GM15510 (cell line): ENCODE results near the gene E2F4.

Experiments
- POLR2A ChIP-seq: IDR thresholded peaks from 3 replicates; pipeline ENCODE4 v1.6.1; 2011; ENCODE audit warnings: borderline replicate concordance; ENCODE audit not compliant: insufficient read length; ENCODE audit errors: extremely low read depth

The E2F4 gene, protein sequence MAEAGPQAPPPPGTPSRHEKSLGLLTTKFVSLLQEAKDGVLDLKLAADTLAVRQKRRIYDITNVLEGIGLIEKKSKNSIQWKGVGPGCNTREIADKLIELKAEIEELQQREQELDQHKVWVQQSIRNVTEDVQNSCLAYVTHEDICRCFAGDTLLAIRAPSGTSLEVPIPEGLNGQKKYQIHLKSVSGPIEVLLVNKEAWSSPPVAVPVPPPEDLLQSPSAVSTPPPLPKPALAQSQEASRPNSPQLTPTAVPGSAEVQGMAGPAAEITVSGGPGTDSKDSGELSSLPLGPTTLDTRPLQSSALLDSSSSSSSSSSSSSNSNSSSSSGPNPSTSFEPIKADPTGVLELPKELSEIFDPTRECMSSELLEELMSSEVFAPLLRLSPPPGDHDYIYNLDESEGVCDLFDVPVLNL

DNA sequence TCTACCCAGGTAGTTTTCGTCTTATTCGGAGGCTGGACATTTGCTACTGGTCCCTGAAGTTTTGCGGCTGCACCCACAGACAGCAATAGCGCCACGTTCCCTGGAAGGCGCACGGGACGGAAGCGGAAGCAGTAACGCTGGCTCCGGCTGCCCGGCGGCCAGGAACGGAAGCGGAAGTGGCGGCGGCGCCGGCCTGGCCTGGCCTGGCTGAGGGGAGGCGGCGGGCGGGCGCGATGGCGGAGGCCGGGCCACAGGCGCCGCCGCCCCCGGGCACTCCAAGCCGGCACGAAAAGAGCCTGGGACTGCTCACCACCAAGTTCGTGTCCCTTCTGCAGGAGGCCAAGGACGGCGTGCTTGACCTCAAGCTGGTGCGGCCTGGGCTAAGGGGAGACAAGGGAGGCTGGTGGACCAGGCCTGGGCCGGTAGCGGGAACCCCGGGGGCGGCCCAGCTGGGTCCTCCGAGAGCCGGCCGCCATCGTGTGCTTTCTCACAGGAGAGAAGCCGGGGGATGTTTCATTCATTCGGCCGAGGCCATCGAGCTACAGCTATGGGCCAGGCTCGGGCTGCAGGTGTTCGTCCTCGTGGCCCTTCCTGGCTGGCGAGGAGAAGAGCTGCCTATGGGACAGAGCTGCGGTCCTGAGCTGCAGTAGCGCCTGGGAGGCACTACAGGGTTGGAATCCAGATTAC, at the start of gene E2F4:
Gene E2F4 (plus strand): TSS at position 161 of the 687 bp plus-strand sequence. CDS start 73 bp downstream, at position 234.
- peak; percentile 83 for TF ChIP-seq POLR2A

DNA sequence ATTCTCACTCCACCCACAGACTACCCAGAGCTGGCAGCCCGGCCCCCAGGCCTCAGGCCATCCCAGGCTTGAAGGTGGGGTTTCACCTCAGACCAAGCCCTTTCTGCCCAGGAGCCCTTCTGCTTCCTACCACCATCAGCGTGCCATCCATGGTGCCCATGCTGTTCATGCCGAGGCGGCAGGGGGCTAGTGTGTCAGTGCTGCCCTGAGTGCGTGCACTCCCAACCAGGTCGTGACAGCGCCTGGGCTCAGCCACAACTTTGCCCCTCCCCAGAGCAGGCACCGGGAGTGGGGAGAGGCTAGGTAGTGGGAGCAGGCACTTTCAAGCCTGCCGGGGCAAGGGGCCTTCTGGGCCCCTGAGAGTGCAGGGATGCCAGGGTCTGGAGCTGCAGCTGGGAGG, 49.6 kb upstream of the E2F4 start:
- no peak for TF ChIP-seq POLR2A

DNA sequence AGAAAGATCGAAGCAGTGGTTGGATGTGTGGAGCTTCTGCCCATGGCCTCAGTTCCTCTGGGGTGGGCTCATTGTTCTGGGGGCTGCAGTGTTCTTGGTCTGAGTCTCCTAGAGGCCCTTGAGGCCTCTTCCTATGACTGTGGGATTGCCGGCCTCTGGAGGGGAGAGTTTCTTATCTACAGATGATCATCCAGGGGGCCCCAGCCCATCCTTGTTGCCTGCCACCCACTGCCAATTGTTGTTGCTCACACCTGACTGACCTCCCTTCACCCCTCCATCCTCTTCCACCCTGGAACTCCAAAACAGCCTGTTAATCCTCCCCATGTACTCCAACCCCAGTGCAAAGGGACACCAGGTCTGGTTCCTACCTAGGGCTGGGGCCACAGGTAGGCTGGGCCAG, 47.0 kb upstream of the E2F4 start:
- TF ChIP-seq POLR2A, result no peak

DNA sequence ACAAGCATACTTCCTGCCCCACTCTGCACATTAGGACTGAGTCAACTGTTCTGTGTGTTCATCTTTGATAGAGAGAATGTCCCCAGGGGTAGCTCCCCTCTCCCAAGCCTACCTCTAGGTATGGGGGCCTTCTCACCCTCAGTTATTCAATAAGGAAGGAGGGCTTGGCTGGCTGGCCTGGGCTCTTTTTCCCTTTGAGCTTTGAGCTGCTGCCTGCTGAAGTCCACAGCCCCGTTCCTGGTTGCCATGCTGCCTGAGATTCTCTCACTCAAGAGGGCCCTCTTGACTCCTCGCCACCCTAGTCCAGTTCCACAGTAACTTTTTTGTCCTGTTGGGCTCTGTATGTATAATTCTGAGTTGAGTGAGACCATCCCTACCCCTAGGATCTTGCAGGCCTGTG, 46.2 kb upstream of the E2F4 start:
- no peak for TF ChIP-seq POLR2A

DNA sequence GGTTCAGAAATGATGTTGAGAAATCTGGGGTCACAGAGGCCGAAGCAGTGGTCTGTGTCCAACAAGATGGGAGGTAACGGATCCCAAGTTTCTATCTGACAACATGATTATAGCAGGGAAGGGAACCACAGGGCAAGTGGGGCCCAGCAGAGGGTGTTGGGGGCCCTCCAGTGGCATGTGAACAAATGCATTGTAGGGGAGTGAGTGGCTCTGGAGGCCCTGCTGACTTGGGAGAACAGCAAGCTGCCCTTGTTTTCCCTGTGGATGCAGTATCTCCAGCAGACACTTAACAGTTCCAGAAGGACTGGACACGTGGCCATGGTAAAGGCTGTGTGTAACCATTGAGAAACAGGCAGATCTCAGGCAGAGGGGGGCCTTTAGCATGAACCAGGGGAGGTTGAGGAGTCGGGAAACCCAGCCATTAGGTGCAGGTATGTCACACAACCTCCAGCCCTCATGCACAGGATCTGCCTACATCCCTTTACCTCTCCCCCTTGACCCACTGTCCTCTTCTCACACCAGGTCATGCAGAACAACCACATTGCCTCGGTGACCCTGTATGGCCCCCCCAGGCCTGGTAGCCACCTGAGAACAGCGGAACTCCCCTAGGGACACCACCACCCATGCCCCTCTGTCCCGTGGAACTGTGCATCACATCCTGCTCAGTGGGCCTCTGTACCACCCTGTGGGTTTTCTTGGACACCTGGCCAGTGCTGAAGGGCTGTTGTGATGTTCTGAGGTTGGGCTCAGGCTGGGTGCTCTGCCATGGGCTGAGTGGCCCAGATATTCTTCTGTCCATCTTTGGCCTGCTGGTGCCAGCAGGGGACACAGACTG, 45.2 kb upstream of the E2F4 start:
- TF ChIP-seq POLR2A, result no peak

DNA sequence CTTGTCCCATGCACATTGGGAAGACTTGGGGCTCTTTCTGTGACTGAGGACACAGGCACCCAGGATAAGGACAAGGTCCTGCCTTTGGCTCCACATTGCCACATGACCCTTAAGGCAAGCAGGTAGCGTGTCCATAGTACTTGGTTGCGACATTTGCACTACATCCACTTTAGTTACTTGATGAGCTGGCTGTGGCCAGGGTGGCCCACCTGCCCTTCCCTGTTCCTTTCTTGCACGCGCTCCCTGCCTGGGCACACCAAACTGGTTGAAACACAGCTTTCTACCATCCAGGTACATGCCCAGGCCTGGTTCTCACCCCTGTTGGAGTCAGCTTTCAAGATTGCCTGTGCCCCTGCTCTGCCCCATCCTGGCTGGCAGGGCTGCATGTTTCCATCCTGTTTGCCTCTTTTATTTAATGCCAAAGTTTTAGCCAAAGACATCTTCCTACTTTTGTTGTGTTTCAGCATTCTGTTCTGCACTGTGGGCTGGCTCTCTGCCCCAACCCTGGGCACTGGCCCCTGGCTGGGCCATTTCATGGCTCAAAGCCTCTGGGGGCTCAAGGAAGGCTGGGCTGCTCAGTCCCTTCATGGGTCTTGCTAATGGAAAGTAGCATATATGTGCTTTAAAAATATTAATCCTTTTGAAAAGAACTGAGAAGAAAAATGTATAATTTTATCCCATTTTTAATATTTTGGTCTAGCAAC, 44.4 kb upstream of the E2F4 start:
- TF ChIP-seq POLR2A, result no peak

DNA sequence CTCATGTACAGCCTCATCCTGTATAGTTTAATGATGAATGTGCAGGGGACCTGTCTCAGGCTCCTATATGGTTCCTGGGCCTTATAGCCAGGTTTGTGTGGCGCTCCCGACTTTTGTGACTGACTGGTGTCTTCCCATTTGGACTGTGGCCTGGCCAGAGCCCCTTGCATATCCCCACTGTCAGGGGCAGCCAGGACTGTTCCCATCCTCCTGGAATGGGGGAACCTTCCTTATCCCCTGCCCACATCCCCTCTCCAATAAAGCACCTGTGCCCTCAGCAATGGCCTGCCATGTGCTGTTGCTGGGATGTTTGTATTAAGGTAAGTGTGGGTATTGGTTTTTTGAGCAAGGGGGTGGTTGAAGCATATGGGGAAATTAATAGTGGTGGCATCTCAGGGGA, 43.7 kb upstream of the E2F4 start:
- no peak for TF ChIP-seq POLR2A

DNA sequence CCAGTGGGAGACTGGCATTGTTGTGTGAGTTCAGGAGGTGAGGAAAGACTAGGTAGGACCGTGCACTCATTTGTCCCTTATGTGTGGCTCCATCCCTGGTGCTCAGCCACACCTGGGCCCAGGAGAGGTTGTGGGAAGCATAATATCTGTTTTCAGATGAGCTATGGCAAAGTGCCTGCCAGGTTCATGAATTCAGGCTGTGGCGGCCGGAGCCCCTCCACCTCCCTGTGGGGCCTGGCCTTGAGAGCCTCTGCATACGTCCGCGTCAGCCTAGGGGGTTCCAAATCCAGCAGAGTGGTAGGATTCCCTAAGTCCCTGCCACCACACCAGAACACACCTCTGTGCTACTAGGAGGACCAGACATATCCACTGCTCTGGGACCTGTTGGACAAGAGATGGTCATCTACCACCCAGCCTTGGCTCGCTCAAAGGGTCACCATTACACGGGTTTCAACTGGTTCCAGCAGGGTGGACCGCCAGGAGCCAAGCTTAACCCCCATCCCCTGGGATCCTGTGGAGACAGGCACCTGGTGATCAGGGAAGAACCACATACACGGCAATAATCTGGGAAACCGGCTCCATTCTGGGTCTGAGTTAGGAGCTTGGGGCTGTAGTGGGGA, 43.2 kb upstream of the E2F4 start:
- TF ChIP-seq POLR2A, result no peak

DNA sequence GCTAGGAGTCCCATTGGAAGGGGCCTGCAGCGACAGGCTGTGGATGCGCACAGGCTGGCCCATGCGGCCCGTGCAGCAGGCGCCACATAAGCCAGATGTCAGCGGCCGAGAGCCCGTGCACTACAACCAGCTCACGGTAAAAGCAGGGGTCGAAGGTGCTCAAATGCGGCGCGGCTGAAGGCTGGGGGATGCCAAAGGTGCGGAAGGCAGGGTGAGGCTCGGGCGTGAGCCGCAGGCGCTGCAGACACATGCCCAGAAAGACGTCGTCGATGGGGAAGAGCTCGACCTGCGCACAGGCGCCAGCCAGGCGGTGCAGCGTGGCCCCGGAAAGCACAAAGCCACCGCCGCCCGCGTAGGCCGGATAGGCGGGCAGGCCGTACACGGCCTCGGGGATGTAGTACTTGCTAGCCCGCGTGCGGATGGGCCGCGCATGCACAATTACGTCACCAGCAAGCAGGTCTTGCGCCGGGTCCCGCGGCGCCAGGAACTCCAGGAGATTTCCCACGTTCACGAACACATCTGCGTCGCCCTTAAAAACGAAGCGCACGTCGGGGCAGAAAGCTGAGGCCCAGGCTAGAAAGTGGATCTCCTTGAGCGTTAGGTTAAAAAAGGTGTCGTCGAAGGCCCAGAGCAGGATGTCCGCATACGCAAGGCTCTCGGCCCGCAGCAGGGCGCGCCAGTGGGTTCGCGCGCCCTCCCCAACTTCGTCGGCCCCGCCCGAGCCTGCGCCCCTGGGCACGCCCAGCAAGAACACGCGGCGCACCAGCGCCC, 42.5 kb upstream of the E2F4 start:
- TF ChIP-seq POLR2A, result no peak

DNA sequence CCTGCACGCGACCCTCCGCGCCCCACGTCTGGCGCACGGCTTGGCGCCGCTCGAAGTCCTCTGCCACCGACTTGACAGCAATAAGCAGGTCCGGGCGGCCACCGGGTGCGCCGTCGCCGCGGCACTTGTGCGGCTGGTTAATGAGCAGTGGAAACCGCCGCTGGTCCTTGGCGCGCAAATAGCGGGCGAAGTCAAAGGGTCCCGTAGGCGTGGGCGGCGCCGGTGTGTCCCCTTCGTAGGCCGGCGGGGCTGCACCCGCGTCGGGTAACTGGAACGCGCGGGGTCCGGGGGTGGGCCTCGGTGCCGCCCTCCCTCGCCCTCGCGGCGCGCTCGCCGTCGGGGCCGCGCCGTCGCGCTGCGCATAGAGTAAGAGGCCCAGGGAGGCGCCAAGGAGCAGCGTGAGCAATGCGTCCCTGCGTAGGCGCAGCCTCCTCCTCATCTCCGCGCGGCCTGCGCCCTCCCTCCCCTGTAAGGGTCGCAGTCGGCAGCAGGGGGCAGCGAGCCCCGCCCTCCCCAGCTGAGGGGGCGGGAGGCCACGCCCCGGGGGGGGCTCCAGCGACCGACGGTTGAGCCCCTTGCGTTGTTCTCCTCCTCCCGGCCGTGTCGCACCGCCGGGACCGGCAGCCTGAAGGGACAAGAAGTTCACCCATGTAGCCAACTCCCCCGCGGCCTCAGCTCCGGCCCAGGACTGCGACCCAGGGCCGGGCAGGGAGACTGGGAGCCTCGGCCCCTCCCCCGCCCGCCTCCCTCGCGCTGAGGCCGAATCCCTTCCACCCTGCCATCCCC, 41.7 kb upstream of the E2F4 start:
- no peak for TF ChIP-seq POLR2A

DNA sequence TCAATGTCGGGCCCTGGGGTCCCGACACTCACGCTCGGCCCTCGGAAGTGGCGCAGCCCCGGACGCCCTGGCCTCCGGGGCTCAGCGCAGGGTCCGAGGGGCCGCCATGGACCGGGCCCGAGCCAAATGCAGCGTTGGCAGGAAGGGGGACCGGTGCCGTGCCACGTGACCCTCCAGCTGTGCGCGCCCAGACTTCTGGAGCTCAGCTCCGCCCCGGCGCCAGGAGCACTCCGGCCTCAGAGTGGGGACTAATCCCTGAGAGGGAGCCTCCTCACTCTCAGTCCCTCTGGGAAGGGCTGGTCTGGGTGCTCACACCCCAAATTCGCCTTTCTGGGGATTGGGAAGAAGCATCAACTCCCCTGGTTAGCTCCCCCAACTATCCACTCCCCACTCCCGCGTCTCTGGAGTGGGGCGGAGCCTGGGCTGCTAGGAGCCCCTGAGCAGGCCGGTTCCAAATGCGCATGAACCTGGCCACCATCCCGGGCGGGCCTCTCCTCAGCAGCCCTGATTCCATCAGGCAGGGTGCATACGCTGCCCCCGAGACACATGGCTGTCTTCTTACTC, 41.0 kb upstream of the E2F4 start, which contains the start of gene B3GNT9:
Gene B3GNT9 (minus strand): TSS at position 166 of the 564 bp plus-strand sequence. CDS start 513 bp downstream, outside the sequence.
- TF ChIP-seq POLR2A, result peak; percentile 28

DNA sequence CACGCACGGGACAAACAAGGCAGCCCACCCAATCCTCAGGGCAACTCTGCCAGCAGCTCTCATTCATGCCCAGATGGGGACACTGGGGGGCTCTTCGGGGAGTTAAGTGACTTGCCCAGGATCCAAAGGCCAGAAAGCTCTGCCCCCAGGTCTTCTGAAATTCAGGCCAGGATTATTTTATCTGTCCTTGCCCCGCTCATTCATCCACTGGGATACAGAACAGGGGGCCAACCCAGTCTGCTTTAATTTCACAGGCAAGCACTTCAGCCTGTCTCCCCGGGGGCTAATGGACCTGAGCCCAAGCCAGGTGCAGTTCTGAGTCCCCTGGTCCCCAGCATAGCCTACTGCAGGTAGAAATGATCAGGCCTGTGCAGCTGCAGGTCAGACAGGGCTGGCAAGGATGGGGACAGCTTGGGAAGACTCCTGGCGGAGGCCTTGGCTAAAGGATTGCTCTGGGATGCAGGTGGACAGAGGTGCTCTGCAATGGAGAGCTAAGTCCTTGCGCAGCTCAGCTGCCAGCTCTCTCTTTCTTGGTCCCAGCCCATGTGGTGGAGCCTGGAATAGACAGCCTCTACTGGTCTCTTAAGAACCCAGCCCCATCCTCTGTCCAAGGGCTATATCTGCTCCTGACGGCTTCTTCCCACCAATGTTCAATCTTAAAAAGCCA, 40.4 kb upstream of the E2F4 start:
- no peak for TF ChIP-seq POLR2A
